ENCODE measurements around the gene FDCSP. TPM values are rescaled to one million over a fixed set of nuclear protein-coding genes. Genes with fewer than 3 reads are reported as not detected.

Gene FDCSP
- total and polyA plus RNA-seq, 2 of the 8 experiments (the other 6 are each of a cell fraction or from before 2014, with no cell fraction given) = not detected

GRCh38 chr4:70177090-70177489 is 48.8 kb upstream of the FDCSP start:
- no peak overlapping the region for H3K27ac ChIP-seq (ENCODE audit: low read depth, low read length)
- no peak overlapping the region for H2AFZ ChIP-seq (ENCODE audit: low read length)
- H2BK120ac ChIP-seq (replicated peaks; ENCODE audit: low read depth, low read length) = no peak overlapping the region
- no peak overlapping the region for H4K91ac ChIP-seq (replicated peaks; ENCODE audit: insufficient read length, low read length)
- no peaks in the 10 kb centered on the region for H4K20me1 ChIP-seq (replicated peaks in 1 of 2; ENCODE audit: control insufficient read depth in 1 of 2, insufficient read depth in 2 of 2, low read length in 2 of 2)
- peaks cover 2% of the 10 kb centered on the region; the same call in 1 of the 2 replicates for H3K23me2 ChIP-seq (ENCODE audit: low read depth, low read length)
- no peak overlapping the region for H3K23ac ChIP-seq (ENCODE audit: insufficient read length)
- H2AK5ac ChIP-seq (ENCODE audit: low read depth, low read length) = no peak overlapping the region
- H4K5ac ChIP-seq (ENCODE audit: insufficient read length, low read depth, low read length) = no peak overlapping the region
- H3K18ac ChIP-seq (ENCODE audit: extremely low read depth, low read length) = no peak overlapping the region
- no peak for FAIRE-seq
- H3K9ac ChIP-seq (replicated peaks in 1 of 4; ENCODE audit: extremely low read depth in 1 of 4, low read depth in 3 of 4, low read length in 3 of 4) = no peak overlapping the region
- no peak overlapping the region for H2BK15ac ChIP-seq (ENCODE audit: low read length)
- H3K14ac ChIP-seq (ENCODE audit: insufficient read length) = no peak overlapping the region
- no peaks in the 10 kb centered on the region for H3K79me1 ChIP-seq (ENCODE audit: low read depth, low read length)
- POLR2A ChIA-PET (ENCODE audit: partially characterized antibody) = no interaction called here
- no peak overlapping the region for H3K4me3 ChIP-seq (ENCODE audit: extremely low read depth in 1 of 4, insufficient read depth in 2 of 4, low read depth in 3 of 4, low read length in 4 of 4)
- H3K27me3 ChIP-seq (replicated peaks in 1 of 4; ENCODE audit: control insufficient read depth in 3 of 4, extremely low read depth in 1 of 4, insufficient read depth in 3 of 4, low read length in 3 of 4) = no peaks in the 10 kb centered on the region
- 89% methylated on average over 5 of the region's 5 CpGs; no CpG with 5 or more reads in 1 of the 2 experiments for WGBS, 2 experiments (ENCODE audit: extremely low coverage in 1 of 2, insufficient coverage in 1 of 2, insufficient read length in 1 of 2, insufficient replicate concordance in 2 of 2, low coverage in 1 of 2, low lambda C conversion rate in 2 of 2, missing lambda C conversion rate in 1 of 2)
- H3K9me3 ChIP-seq (ENCODE audit: insufficient read depth in 2 of 2, low read depth in 1 of 2, low read length in 1 of 2) = no peaks in the 10 kb centered on the region
- no peaks in the 10 kb centered on the region for H3K4me1 ChIP-seq (replicated peaks in 1 of 4; ENCODE audit: control insufficient read depth in 3 of 4, insufficient read depth in 4 of 4, low read length in 3 of 4)
- H3K56ac ChIP-seq (replicated peaks; ENCODE audit: insufficient read length, low read depth, low read length) = no peak overlapping the region
- H3K79me2 ChIP-seq (ENCODE audit: control insufficient read depth in 1 of 2, insufficient read depth in 2 of 2, low read length in 2 of 2) = no peaks in the 10 kb centered on the region
- H2BK20ac ChIP-seq (ENCODE audit: low read length) = no peak overlapping the region
- CTCF ChIA-PET (ENCODE audit: partially characterized antibody) = interaction anchor here (0.8 to 1.1 kb wide), 3 partner anchors 10 to 623 kb away, joined by 3 read pairs; no protein-coding TSS in a partner anchor
- no peak overlapping the region for H4K8ac ChIP-seq (ENCODE audit: extremely low read depth, insufficient read depth, low read length)
- no peak overlapping the region for H3K4me2 ChIP-seq (ENCODE audit: insufficient read depth in 1 of 2, low read depth in 2 of 2, low read length in 2 of 2)
- no peak for TF ChIP-seq GTF2F1 (IDR thresholded peaks at IDR 0.05; ENCODE audit: borderline replicate concordance, low read depth, low read length)
- no peak for TF ChIP-seq EZH2 (IDR thresholded peaks at IDR 0.05; ENCODE audit: low read depth, low read length, severe bottlenecking)
- TF ChIP-seq SIN3A (conservative IDR thresholded peaks at IDR 0.05 in 1 of 2, IDR thresholded peaks at IDR 0.05 in 1 of 2; ENCODE audit: low read depth in 1 of 2, low read length in 2 of 2) = no peak
- no peak for TF ChIP-seq BRCA1 (IDR thresholded peaks at IDR 0.05; ENCODE audit: low read depth, low read length)
- TF ChIP-seq CTBP2 (IDR thresholded peaks at IDR 0.05; ENCODE audit: borderline replicate concordance, insufficient read depth, insufficient read length, low read length) = no peak
- no peak for TF ChIP-seq RXRA (IDR thresholded peaks at IDR 0.05; ENCODE audit: insufficient read depth, low read depth, low read length)
- no peak for TF ChIP-seq TCF12 (IDR thresholded peaks at IDR 0.05; ENCODE audit: low read depth, low read length)
- no peak for TF ChIP-seq SUZ12 (IDR thresholded peaks at IDR 0.05; ENCODE audit: low read length)
- no peak for TF ChIP-seq KDM1A (IDR thresholded peaks at IDR 0.05; ENCODE audit: borderline replicate concordance, low read length)
- no peak overlapping the region for H2BK12ac ChIP-seq (ENCODE audit: low read depth, low read length)
- DNase-seq (ENCODE audit: low read depth in 1 of 2, low spot score in 2 of 2) = no peak
- H3K36me3 ChIP-seq (ENCODE audit: control insufficient read depth in 2 of 4, insufficient read depth in 4 of 4, low read length in 3 of 4) = no peaks in the 10 kb centered on the region
- H2BK5ac ChIP-seq (ENCODE audit: low read depth, low read length) = no peak overlapping the region
- H3K4ac ChIP-seq (replicated peaks; ENCODE audit: insufficient read length, low read depth, low read length) = no peak overlapping the region
